ENCODE results near the gene SYT7. TPM values are rescaled to one million over a fixed set of nuclear protein-coding genes. Genes with fewer than 3 reads are reported as not detected.
A peak's percentile ranks its signal among the peaks of the same experiment; 100 is the strongest.

The SYT7 gene
- total and polyA plus RNA-seq, 12 donors = 11.5 to 26.1 (median 18.7) TPM

DNA sequence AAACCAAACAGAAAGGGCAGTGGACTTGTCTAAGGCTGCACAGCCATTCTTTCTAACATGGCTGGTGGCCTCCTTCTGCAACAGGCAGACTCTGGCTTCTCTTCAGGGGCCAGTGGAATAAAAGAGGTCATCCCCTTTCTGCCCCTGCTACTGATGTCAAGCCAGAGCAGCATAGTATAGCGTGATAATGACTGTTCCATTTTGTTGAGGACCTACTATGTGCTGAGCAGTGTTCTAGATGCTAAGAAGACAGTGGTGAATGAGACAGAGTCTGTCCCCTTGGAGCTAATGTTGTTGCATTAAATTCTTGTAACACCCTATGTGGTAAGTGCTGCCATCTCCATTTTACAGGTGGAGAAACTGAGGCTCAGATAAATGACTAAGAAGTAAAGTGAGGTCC is 15.7 kb upstream of the SYT7 start:
- Histone ChIP-seq H3K27me3 (peaks cover 0 to 4% (median 0%) of the 10 kb centered on the region in 7 donors), H3K4me3 (no peak overlapping the region), H3K9me3 (no peaks in the 10 kb centered on the region), H3K4me1 (peaks cover 16 to 64% (median 37%) of the 10 kb centered on the region in 9 donors), H3K36me3 (no peaks in the 10 kb centered on the region), H3K27ac (peak overlapping the region in 7 of 10 donors; percentile 65 to 87 (median 78))
- intact Hi-C loops (cut with DNase I) = no loop called here
- DNase-seq (no peak), ATAC-seq (no peak)
- WGBS, 2 donors = 90 to 95% methylated on average over 1 of the region's 1 CpG
- no peak for TF ChIP-seq CTCF (IDR thresholded peaks at IDR 0.05)

- Histone ChIP-seq H3K36me3 (no peaks in the 10 kb centered on the region), H3K4me3 (peak overlapping the region in 1 of 10 donors; percentile 21), H3K9me3 (no peaks in the 10 kb centered on the region), H3K27ac (peak overlapping the region in 9 of 10 donors; percentile 47 to 87 (median 71)), H3K4me1 (peaks cover 15 to 56% (median 31%) of the 10 kb centered on the region in 9 donors), H3K27me3 (peaks cover 0 to 6% (median 0%) of the 10 kb centered on the region in 7 donors)
- DNase-seq (no peak), ATAC-seq (no peak)
- intact Hi-C loops (cut with DNase I) = no loop called here
- WGBS, 2 donors = 57 to 61% methylated on average over 5 of the region's 5 CpGs
- no peak for TF ChIP-seq CTCF (IDR thresholded peaks at IDR 0.05)
These were observed 14.0 kb upstream of the SYT7 start for GRCh38 chr11:61594907-61595257.

DNA sequence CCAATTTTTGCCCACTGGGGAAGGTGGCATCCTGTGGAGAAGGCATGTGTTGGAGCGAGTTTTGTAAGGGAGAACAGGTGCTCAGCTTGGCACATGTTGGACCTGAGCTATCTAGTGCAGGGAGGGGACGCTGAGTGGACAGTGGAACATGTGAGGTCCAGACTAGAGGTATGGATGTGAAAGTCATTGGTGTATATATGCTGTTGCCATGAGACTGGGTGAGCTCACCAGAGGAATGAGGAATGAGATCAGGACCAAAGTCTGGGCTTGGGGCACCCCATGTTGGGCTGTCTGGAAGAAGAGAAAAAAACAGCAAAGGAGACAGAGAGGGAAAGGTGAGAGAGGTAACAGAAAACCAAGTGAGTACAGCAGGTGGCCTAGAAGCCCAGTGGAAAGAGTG is 12.3 kb upstream of the SYT7 start:
- intact Hi-C loops (cut with DNase I) = no loop called here
- peaks cover 0 to 23% (median 0%) of the 10 kb centered on the region in 7 donors for H3K27me3 ChIP-seq
- 88 to 99% methylated on average over 2 of the region's 2 CpGs for WGBS, 2 donors
- H3K4me3 ChIP-seq = no peak overlapping the region
- peaks cover 10 to 49% (median 25%) of the 10 kb centered on the region in 9 donors for H3K4me1 ChIP-seq
- no peak for ATAC-seq
- H3K27ac ChIP-seq = no peak overlapping the region
- no peaks in the 10 kb centered on the region for H3K36me3 ChIP-seq
- no peak for TF ChIP-seq CTCF (IDR thresholded peaks at IDR 0.05)
- no peak for DNase-seq
- H3K9me3 ChIP-seq = no peaks in the 10 kb centered on the region

GRCh38 chr11:61592176-61592575 is 11.3 kb upstream of the SYT7 start:
- Histone ChIP-seq H3K4me3 (no peak overlapping the region), H3K4me1 (peaks cover 17 to 52% (median 32%) of the 10 kb centered on the region in 9 donors), H3K36me3 (no peaks in the 10 kb centered on the region), H3K27ac (no peak overlapping the region), H3K27me3 (peaks cover 0 to 33% (median 0%) of the 10 kb centered on the region in 7 donors), H3K9me3 (no peaks in the 10 kb centered on the region)
- no peak for TF ChIP-seq CTCF (IDR thresholded peaks at IDR 0.05)
- intact Hi-C loops (cut with DNase I) = no loop called here
- ATAC-seq (no peak), DNase-seq (no peak)
- 69% methylated on average over 7 of the region's 7 CpGs for WGBS, 2 donors
